ENCODE measurements around the gene AHNAK.

The AHNAK gene

GRCh38 chr11:62418136-62418535 lies 128.5 kb downstream of the AHNAK start:
- TF ChIP-seq CTCF (IDR thresholded peaks at IDR 0.05; ENCODE audit: extremely low read depth, missing control alignments) = no peak
- DNase-seq (ENCODE audit: low spot score) = no peak

GRCh38 chr11:62416596-62416995 lies 130.0 kb downstream of the AHNAK start:
- no peak for DNase-seq (ENCODE audit: low spot score)
- no peak for TF ChIP-seq CTCF (IDR thresholded peaks at IDR 0.05; ENCODE audit: extremely low read depth, missing control alignments)

- no peak for TF ChIP-seq CTCF (IDR thresholded peaks at IDR 0.05; ENCODE audit: extremely low read depth, missing control alignments)
- DNase-seq (ENCODE audit: low spot score) = no peak
Measured at GRCh38 chr11:62413060-62413696, 133.4 kb downstream of the AHNAK start.

GRCh38 chr11:62411524-62411923 lies 135.1 kb downstream of the AHNAK start:
- DNase-seq (ENCODE audit: low spot score) = no peak
- no peak for TF ChIP-seq CTCF (IDR thresholded peaks at IDR 0.05; ENCODE audit: extremely low read depth, missing control alignments)

GRCh38 chr11:62410972-62411371 lies 135.6 kb downstream of the AHNAK start:
- no peak for DNase-seq (ENCODE audit: low spot score)
- TF ChIP-seq CTCF (IDR thresholded peaks at IDR 0.05; ENCODE audit: extremely low read depth, missing control alignments) = no peak

GRCh38 chr11:62409831-62410230 lies 136.8 kb downstream of the AHNAK start:
- no peak for TF ChIP-seq CTCF (IDR thresholded peaks at IDR 0.05; ENCODE audit: extremely low read depth, missing control alignments)
- no peak for DNase-seq (ENCODE audit: low spot score)

GRCh38 chr11:62406034-62406433 lies 140.6 kb downstream of the AHNAK start:
- no peak for TF ChIP-seq CTCF (IDR thresholded peaks at IDR 0.05; ENCODE audit: extremely low read depth, missing control alignments)
- no peak for DNase-seq (ENCODE audit: low spot score)

Measured in GM20000 (cell line).